Measurements from ENCODE around the gene C9orf43.
A peak's percentile ranks its signal among the peaks of the same experiment; 100 is the strongest.
"Not testable (repeated sequence)": the region's sequence is repeated elsewhere in the genome, so short reads cannot be mapped to it uniquely, and the experiment has no call there.

Gene C9orf43

GRCh38 chr9:113410207-113410864 is at the start of gene C9orf43, which contains the start of gene POLE3:
C9orf43 (plus strand) TSS chr9:113410747; CDS start chr9:113413494, 2,747 bp downstream.
POLE3 (minus strand) TSS chr9:113410675; CDS start chr9:113410293, 382 bp downstream.
- peak; percentile 96 for DNase-seq

- DNase-seq = no peak
Observed at GRCh38 chr9:113361304-113362018, 49.1 kb upstream of the C9orf43 start.

GRCh38 chr9:113363336-113363735 is 47.2 kb upstream of the C9orf43 start:
- DNase-seq = no peak

DNA sequence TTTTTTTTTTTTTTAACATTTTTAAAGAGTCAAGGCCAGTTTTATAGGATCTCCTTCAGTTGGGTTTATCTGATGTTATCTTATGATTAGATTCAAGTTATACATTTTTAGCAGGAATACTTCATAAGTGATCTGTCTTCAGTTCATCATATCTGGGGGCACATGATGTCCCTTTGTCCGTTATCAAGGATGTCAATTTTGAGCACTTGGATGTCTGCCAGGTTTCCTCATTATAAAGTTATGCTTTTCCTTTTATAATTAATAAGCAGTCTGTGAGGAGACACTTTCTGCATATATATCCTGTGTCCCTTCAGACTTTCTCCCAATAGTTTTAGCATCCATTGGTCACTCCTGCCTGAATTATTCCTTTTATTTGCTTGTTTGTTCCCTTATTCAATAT is 45.6 kb upstream of the C9orf43 start:
- no peak for DNase-seq

- DNase-seq = not testable (repeated sequence)
Observed at GRCh38 chr9:113365652-113366051, 44.9 kb upstream of the C9orf43 start.

- no peak for DNase-seq
Observed at GRCh38 chr9:113368348-113368981, 42.1 kb upstream of the C9orf43 start.

DNA sequence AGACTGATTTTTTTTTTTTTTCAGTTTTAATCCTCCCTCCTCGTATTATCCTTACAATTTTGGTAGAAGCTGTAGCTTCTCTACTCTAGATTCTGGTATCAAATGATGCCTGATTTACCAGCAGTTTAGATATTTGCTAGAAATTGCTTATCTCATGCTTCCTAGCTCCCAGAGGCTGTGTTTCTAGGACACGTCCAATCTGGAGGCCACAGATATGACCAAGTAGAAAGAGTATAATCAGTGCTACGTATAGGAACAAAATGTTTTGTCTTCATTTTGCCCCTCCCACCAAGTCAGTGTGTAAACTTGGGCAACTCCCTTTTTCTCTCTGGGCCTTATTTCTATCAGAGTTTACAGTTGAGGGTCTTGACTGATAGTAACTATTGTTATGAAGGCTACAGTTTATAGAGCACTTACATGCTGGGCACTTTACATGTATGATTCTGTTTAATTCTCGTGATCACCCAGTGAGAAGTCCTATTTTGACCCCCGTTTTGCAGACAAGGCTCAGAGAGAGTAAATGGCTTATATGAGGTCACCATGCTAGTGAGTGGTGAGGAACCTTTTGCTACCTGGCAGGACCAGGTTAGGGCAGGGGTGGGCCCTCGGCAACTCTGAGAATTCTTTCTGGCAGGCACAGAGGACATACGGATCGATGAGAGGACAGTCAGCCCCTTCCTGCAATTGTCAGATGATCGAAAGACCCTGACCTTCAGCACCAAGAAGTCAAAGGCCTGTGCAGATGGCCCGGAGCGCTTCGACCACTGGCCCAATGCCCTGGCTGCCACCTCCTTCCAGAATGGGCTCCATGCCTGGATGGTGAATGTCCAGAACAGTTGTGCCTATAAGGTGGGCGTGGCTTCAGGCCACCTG is 41.3 kb upstream of the C9orf43 start:
- DNase-seq = no peak

DNA sequence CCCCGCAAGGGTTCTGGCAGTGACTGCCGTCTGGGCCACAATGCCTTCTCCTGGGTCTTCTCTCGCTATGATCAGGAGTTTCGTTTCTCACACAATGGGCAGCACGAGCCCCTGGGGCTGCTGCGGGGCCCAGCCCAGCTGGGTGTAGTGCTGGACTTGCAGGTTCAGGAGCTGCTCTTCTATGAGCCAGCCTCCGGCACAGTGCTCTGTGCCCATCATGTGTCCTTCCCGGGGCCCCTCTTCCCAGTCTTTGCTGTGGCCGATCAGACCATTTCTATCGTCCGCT is 40.7 kb upstream of the C9orf43 start:
- DNase-seq = no peak

- DNase-seq = no peak
Observed at GRCh38 chr9:113370806-113371325, 39.7 kb upstream of the C9orf43 start.

DNA sequence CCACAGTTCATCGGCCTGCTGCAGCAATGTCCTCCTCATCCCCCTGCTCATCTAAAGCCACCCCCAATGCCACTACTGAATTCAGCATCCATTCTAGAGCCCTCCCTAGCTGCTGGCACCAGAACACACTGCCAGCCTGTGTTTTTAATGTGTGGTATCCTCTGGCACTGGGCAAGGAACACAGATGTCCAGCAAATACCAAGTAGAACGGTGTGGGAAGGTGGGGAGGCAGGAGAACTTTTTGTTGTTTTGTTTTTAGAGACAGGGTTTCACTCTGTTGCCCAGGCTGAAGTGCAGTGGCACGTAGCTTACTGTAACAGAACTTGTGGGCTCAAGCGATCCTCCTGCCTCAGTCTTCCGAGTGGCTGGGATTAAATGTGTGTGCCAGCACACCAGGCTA is 38.5 kb upstream of the C9orf43 start:
- no peak for DNase-seq

- no peak for DNase-seq
Observed at GRCh38 chr9:113373256-113373655, 37.3 kb upstream of the C9orf43 start.

DNA sequence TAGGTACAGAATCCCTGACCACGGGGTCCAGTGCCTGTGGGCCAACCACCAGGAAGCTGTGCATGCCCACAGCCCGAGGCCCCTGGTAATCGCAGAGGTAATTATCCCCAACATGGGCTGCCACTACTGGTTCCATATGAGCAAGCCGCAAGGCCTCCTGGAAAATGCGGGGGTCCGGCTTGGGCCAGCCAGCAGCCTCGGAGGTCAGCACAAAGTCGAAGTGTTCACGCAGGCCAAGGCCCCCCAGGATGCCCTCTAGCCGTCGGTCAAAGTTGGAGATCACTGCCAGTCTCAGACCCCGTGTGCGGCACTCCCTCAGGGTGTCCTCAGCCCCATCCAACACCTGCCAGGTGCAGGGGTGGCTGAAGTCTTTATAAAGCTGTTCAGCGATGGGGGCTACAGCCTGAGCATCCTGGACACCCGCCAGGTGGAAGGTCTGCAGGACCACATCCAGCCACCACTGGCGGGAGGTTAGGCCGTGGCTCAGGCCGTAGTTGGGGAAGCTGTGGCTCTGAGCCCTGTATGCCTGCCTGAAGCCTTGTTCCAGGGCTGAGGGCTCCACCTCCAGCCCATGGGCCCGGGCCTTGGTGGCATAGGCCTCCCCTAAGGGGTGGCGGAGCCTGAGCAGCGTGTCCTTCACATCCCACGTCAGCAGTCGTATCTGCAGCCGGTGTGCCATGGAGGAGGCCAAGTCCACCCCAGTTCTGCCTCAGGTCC is 36.7 kb upstream of the C9orf43 start:
- no peak for DNase-seq

DNA sequence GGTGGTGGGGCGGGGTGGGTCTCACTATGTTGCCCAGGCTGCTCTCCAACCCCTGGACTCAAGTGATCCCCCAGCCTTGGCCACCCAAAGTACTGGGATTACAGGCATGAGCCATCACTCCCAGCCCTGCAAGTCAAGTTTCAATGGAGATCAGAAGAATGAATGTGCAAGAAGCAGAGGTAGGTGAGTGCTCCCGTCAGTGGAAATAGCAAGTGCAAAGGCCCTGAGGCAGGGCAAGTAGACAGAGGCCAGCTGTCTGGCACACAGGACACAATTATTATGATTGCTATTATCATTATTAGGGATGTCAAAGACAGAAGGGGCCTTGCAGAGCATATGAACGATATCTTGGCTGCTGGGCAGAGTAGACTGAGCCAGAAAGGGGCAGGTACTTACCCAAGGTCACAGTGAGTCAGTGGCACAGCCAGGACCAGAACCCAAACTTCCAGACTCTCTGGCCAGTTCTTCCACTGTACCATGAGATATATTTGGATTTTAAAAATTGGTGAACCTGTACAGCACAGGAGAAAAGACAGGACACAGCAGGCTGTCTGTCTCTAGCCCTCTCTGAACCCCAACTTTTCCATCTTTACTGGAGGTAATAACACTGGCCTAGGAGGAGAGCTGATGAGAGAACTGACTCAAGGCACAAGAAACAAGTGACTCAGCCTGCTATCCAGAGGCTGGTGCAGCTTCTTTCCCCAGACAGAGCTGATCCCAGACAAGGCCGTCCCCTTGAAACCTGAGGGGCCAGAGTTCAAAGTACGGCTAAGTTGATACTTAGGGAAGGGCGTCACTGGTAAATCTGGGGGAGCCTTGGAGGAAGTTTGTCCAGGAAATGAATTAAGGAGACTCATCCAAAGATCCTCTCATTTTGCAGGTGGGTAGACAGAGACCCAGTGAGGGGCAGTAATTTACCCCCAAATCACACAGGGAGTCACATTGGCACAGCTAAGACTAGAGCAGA is 35.2 kb upstream of the C9orf43 start:
- no peak for DNase-seq

- peak; percentile 86 for DNase-seq
Observed at GRCh38 chr9:113376634-113377567, 33.6 kb upstream of the C9orf43 start, which contains the start of gene HDHD3. HDHD3 (minus strand) TSS chr9:113376986; CDS start chr9:113374354, 2,632 bp downstream.

DNA sequence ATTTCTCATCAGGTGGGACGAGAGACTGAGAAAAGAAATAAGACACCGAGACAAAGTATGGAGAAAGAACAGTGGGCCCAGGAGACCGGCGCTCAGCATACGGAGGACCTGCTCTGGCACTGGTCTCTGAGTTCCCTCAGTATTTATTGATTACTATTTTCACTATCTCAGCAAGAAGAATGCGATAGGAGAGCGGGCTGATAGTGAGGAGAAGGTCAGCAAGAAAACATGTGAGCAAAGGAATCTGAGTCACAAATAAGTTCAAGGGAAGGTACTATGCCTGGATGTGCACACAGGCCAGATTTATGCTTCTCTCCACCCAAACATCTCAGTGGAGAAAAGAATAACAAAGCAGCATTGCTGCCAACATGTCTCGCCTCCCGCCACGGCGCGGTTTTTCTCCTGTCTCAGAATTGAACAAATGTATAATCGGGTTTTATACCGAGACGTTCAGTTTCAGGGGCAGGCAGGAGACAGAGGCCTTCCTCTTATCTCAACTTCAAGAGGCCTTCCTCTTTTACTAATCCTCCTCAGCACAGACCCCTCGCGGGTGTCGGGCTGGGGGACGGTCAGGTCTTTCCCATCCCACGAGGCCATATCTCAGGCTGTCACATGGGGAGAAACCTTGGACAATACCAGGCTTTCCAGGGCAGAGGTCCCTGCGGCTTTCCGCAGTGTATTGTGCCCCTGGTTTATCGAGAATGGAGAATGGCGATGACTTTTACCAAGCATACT is 31.3 kb upstream of the C9orf43 start:
- not testable (repeated sequence) for DNase-seq

DNA sequence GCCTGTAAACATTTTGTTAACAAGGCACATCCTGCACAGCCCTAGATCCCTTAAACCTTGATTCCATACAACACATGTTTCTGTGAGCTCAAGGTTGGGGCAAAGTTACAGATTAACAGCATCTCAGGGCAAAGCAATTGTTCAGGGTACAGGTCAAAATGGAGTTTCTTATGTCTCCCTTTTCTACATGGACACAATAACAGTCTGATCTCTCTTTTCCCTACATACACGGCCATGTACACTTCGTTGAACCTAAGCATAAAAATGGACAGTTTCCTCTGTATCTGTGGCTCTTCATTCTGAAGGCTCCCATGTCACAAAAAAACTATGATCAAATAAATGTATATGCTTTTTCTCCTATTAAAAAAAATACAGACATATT is 30.7 kb upstream of the C9orf43 start:
- DNase-seq = not testable (repeated sequence)

DNA sequence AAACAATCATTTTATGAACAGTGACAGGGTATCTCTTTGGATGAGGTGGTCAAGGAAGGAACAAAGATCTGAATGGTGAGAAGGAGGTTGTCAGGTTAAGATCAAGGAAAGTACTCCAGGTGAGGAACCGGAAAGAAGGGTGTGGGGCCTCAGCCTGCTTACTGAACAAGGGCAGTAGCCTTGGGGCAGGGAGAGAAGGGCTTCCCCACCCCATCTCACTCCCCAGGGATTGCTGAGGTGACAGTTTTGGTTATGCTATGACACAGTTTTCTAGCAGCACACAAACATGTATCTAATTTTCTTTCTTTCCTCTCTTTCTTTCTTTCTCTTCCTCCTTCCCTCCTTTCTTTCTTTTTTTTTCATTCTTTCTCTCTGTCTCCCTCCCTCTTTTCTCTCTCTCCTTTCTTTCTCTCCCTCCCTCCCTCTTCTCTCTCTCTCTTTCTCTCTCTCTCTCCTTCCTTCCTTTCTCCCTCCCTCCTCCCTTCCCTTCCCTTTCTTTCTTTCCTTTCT is 29.6 kb upstream of the C9orf43 start:
- DNase-seq = no peak

DNA sequence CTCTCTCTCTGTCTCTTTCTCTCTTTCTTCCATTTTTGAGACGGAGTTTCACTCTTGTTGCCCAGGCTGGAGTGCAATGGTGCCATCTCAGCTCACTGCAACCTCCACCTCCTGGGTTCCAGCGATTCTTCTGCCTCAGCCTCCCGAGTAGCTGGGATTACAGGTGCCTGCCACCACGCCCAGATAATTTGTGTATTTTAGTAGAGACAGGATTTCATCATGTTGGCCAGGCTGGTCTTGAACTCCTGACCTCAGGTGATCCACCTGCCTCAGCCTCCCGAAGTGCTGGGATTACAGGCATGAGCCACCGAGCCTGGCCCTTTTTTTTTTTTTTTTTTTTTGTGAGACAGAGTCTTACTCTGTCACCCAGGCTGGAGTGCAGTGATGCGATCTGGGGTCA is 29.1 kb upstream of the C9orf43 start:
- DNase-seq = not testable (repeated sequence)

GRCh38 chr9:113381909-113382411 is 28.6 kb upstream of the C9orf43 start:
- no peak for DNase-seq

Data from activated CD4-positive, alpha-beta T cell treated with anti-CD3 and anti-CD28 coated beads, Interleukin-2, amount 50 U/mL, for 16 hours (primary cell).